HG03469 (cell line): ENCODE measurements around the gene SSBP3.
"Not testable (repeated sequence)": the region's sequence is repeated elsewhere in the genome, so short reads cannot be mapped to it uniquely, and the experiment has no call there.

Source experiments
- ATAC-seq: cut with Tn5 transposase; IDR thresholded peaks from one replicate; pipeline ENCODE4 v1.9.1; 2021; ENCODE audit warnings: mild to moderate bottlenecking, moderate library complexity, moderate number of reproducible peaks; ENCODE audit not compliant: unreplicated experiment

Gene SSBP3

GRCh38 chr1:54355931-54356679 lies 50.1 kb downstream of the SSBP3 start:
- ATAC-seq, result no peak

- no peak for ATAC-seq
Measured at GRCh38 chr1:54354899-54355298, 51.3 kb downstream of the SSBP3 start.

- no peak for ATAC-seq
Measured at GRCh38 chr1:54353959-54354358, 52.2 kb downstream of the SSBP3 start.

DNA sequence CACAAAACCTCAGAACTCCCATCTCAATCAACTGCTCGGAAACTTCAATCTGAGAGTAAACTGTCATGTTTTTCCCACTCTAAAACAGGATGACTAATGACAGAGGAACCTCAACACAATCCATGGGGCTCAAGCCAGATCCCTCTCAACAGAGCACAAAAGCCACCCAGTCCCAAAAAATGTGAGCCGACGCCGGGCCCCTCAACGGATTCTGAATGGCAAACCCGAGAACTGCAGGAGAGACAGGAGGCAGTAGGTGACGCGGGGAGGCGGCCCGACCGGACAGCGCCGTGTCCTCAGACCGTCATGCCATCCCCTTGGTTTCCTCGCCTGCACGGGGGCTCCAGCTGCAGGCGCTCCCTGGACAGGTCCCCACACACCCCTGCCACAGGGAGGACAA lies 53.4 kb downstream of the SSBP3 start:
- ATAC-seq, result no peak

DNA sequence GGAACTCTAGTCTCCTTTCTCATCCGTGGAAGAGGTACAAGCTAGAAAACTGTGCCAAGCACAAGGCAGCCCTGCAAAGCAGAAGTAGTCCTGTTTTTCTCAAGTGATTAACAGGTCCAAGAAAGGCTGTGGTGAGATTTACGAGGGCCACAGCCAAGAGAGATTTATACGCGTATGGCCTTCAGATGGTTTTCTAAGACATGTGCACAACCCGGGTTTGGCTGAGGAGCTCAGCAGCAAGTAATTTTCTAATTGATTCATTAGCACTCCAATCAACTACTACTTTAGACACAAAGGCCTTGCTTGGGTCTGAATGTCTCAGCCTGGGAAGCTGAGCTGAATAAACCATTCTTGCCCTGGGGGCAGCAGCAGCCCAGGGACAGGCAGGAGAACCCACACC lies 55.8 kb downstream of the SSBP3 start:
- no peak for ATAC-seq

- no peak for ATAC-seq
Measured at GRCh38 chr1:54348700-54349021, 57.5 kb downstream of the SSBP3 start.

- no peak for ATAC-seq
Measured at GRCh38 chr1:54347955-54348699, 58.1 kb downstream of the SSBP3 start.

GRCh38 chr1:54347261-54347954 lies 58.8 kb downstream of the SSBP3 start:
- ATAC-seq, result no peak

- not testable (repeated sequence) for ATAC-seq
Measured at GRCh38 chr1:54345548-54345947, 60.6 kb downstream of the SSBP3 start.

GRCh38 chr1:54345116-54345515 lies 61.1 kb downstream of the SSBP3 start:
- no peak for ATAC-seq

GRCh38 chr1:54342742-54343687 lies 63.2 kb downstream of the SSBP3 start:
- ATAC-seq, result no peak

DNA sequence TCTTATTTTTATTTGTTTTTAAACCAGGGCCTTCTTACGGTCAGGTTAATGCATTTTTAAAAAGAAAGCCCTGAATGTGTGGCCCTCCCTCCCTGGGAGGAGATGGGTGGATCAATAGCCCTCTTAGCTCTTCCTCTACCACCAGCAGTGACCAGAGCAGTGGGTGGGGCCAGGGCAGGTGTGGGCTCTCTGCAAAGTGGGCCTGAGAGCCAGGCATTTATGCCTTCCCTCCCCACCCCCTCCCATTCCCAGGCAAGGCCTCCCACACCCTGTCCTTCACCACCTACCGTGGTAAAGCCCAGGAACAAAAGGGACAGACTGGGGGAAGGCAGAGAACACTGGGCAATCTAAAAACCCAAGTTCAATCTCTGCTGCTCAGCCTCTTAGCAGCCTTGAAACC lies 63.9 kb downstream of the SSBP3 start:
- ATAC-seq, result no peak

GRCh38 chr1:54341763-54342162 lies 64.4 kb downstream of the SSBP3 start:
- ATAC-seq, result no peak

DNA sequence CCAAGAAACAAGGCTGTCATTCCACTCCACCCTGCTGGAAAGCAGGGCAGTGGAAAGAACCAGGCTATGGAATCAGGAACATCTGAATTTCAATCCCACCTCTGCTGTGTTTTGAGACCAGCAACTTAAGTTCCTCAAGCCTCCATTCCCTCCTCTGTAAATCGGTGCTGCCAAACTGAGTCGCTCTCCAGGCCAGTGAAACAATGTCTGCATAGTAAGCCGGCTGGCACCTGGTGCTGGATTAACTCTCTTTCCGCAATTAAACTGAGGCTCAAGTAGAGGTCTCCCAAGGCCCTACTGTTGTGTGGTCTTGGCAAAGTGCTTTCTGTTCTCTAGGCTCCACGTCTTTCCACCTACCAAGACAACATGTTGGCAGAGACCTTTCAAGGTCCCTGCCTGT lies 65.3 kb downstream of the SSBP3 start:
- no peak for ATAC-seq

DNA sequence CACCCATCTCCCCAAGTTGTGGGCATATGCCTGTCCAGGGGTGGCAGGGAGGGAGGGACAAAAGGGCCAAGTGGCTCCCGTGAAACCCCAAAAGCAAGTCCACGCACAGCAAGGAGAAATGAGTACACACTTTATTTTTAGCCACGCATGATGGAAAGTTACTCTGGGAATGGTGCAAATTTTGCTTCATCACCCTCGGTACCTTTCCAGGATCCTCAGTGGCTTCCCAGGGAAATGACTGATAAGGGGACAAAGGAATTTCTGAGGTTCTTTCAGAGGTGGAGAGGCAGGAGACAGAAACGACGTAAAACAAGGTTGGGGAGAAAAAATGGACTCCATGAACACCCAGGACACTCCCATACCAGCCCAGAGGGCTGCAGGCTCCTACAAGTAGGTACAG lies 65.8 kb downstream of the SSBP3 start:
- no peak for ATAC-seq

- ATAC-seq, result no peak
Measured at GRCh38 chr1:54339126-54339525, 67.1 kb downstream of the SSBP3 start.

GRCh38 chr1:54338464-54338863 lies 67.7 kb downstream of the SSBP3 start:
- ATAC-seq, result no peak

GRCh38 chr1:54337928-54338327 lies 68.3 kb downstream of the SSBP3 start:
- ATAC-seq, result no peak

GRCh38 chr1:54337034-54337433 lies 69.2 kb downstream of the SSBP3 start:
- ATAC-seq, result no peak

DNA sequence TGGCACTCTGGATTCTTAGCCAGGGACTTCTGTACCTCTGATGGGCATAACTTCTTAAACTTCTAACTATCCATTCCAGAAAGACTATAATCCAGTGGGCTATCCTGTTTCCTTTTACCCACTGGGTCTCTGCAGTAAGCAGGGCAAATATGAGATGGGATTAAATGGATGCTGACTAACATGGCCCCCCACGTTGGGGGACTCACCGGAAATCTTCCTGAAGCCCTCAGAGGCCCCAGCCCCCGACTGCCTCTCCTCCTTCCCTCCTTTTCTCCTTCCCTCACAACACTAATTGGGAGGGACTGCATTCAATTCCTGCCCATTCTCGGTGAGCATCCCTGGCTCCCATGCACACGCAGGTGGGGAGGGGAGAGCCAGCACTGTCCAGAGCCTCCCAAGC lies 70.1 kb downstream of the SSBP3 start:
- ATAC-seq, result no peak

GRCh38 chr1:54335755-54336108 lies 70.5 kb downstream of the SSBP3 start:
- ATAC-seq, result no peak
